AG04450 (cell line): ENCODE measurements around the gene KHK. TPM values are rescaled to one million over a fixed set of nuclear protein-coding genes. Genes with fewer than 3 reads are reported as not detected.

Experiments used
- CTCF ChIA-PET: fragments of 300-600, 350-600 bp; formaldehyde crosslinking; extraction: SDS; loops from one replicate; lab custom pipeline; 2022; ENCODE audit warnings: antibody characterized with exemption, inconsistent platforms; lab: Charles Lee
- POLR2A ChIA-PET: fragments of 350-600 bp; formaldehyde crosslinking; extraction: SDS; loops from one replicate; lab custom pipeline; 2021; ENCODE audit warnings: antibody characterized with exemption, inconsistent platforms; lab: Yijun Ruan, JAX
- DNase-seq: peaks from one replicate; pipeline ENCODE4 v3.0.0-alpha.2; 2011; ENCODE audit warnings: low read depth, low spot score
- H3K27ac ChIP-seq: one replicate; pipeline ENCODE4 v1.5.1; 2012; ENCODE audit warnings: low read depth, low read length, control low read depth
- H3K27me3 ChIP-seq: one replicate; pipeline ENCODE4 v1.6.0; 2012; ENCODE audit warnings: low read length; ENCODE audit not compliant: control insufficient read depth, insufficient read depth
- H3K4me3 ChIP-seq: 2 replicates; pipeline ENCODE4 v1.5.1; 2011; ENCODE audit warnings: mild to moderate bottlenecking, low read depth, low read length, control low read depth
- H3K9me3 ChIP-seq: 2 replicates; pipeline ENCODE4 v1.5.1; 2012; ENCODE audit warnings: low read length; ENCODE audit not compliant: control insufficient read depth, insufficient read depth
- CTCF ChIP-seq: IDR thresholded peaks from 2 replicates; pipeline ENCODE4 v1.5.1; 2011; ENCODE audit warnings: low read depth, low read length, control low read depth, inconsistent platforms
- polyA plus RNA-seq: library from polyadenylated mRNA; depleted of rRNA; stranded (reverse); fragments of >200 nt; gene quantifications from 2 replicates; pipeline ENCODE4 v1.2.3, GENCODE V29; 2011; rRNA removed

Gene KHK
- polyA plus RNA-seq, 1 experiment, result 0.37 TPM

- H3K27me3 ChIP-seq, result peaks cover 29% of the 10 kb centered on the region
- no peak overlapping the region for H3K4me3 ChIP-seq
- peaks cover 6% of the 10 kb centered on the region for H3K9me3 ChIP-seq
- ChIA-PET CTCF (no interaction called here), POLR2A (no interaction called here)
- H3K27ac ChIP-seq, result no peak overlapping the region
- DNase-seq, result no peak
- no peak for TF ChIP-seq CTCF
Measured at GRCh38 chr2:27145682-27146081, 59.1 kb downstream of the KHK start.

DNA sequence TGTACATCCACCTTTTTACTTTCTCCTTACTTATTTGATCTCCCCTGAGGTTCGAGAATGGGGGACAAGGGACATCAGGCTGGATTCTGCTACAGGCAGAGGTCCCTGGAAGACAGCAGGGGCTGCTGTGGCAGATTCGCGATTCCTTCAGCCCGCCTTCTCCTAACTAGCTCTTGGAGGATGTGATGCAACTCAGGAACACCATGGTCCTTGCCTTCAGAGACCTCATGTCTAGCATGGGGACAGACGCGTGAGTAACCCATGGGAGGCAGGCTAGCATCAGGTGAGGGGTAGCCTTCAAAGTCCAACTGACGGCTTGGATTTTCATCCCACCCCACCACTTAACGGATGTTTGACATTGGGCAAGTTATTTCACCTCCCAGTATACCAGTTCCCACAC is 61.4 kb downstream of the KHK start:
- H3K27ac ChIP-seq, result no peak overlapping the region
- DNase-seq, result no peak
- POLR2A ChIA-PET, result interaction anchor here (0.5 kb wide), 1 partner anchor 57 kb away, joined by 3 read pairs; no protein-coding TSS in a partner anchor
- no peaks in the 10 kb centered on the region; the same call in 1 of the 2 replicates for H3K9me3 ChIP-seq
- H3K27me3 ChIP-seq, result peaks cover 24% of the 10 kb centered on the region
- TF ChIP-seq CTCF, result no peak
- H3K4me3 ChIP-seq, result no peak overlapping the region
- CTCF ChIA-PET, result interaction anchor here (1.1 to 1.5 kb wide), 2 partner anchors 14 to 44 kb away, joined by 3 to 5 read pairs; partner anchors contain the start of gene PREB

DNA sequence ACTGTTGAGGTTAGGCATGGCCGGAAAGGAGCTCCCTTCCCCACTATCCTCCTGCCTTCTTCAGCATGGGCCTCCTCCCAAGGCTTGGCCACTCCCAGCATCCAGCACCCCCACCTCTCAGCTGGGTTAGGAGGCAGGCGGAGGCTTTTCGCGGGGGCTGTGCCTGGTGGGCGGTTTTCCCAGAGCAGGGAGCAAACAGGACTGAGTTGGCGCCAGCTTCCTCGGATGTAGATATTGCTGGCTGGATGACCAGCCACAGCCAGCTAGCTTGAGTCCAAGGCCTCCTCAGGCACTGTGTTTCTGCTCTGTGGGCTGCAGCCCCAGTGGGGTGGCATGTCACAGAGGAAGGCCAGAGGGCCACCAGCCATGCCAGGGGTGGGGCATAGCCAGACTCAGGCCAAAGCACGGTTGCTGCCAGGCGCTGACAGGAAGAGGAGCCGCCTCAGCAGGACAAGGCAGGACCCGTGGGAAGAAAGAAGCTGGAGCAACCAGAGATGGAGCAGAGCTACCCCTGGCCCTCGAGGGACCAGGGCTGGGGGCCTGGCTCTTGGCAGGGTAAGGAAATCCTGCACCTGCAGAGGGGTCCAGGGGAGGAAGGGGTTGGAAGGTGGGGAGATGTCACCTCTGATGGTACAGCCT is 62.3 kb downstream of the KHK start, which contains the start of gene TCF23:
Gene TCF23 (plus strand): TSS at position 204 of the 639 bp plus-strand sequence. CDS start 130 bp downstream, at position 334.
- ChIA-PET CTCF (interaction anchor here (0.9 to 1.1 kb wide), 2 partner anchors 43 to 47 kb away, joined by 3 read pairs; no protein-coding TSS in a partner anchor), POLR2A (interaction anchor here (0.5 kb wide), 1 partner anchor 58 kb away, joined by 3 read pairs; no protein-coding TSS in a partner anchor)
- H3K27me3 ChIP-seq, result peaks cover 19% of the 10 kb centered on the region
- no peak for TF ChIP-seq CTCF
- DNase-seq, result no peak
- no peak within 1 kb of the TSS for H3K4me3 ChIP-seq
- no peak within 1 kb of the TSS for H3K27ac ChIP-seq
- no peaks in the 10 kb centered on the region; the same call in 1 of the 2 replicates for H3K9me3 ChIP-seq

DNA sequence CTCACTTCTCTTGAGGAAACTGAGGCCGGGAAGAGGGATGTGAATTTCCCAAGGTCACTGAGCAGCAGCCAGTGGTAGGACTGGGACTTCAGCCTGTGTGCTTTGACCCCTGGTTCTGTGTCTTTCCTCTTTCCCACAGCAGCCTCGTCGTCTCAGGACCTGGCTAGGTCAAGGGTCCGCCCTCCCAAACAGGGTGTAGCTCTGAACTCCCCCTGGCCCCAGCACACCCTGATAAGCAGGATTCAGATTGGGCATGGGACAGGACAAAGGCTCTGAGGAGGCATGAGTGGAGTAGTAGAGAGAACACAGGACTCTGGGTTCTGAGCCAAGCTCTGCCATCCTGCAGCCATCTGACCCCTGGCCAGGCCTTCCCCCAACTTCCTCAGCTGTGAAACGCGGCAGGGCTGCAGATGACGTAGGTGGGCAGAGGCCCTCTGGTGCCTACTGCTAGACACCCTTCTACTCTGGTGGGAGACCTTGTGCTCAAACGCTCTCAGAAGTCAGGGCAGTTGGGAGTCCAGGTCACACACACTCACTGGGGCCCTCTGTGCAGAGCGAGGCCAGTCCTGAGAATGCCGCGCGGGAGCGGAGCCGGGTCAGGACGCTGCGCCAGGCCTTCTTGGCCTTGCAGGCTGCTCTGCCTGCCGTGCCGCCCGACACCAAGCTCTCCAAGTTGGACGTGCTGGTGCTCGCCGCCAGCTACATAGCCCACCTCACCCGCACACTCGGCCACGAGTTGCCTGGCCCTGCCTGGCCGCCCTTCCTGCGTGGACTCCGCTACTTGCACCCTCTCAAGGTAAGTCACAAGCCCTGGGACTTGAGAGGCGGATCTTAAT is 63.2 kb downstream of the KHK start:
- Histone ChIP-seq H3K4me3 (no peak overlapping the region), H3K9me3 (no peaks in the 10 kb centered on the region; the same call in 1 of the 2 replicates), H3K27ac (no peak overlapping the region), H3K27me3 (peaks cover 19% of the 10 kb centered on the region)
- no peak for DNase-seq
- ChIA-PET CTCF (interaction anchor here (0.6 to 1.4 kb wide), 3 partner anchors 16 to 48 kb away, joined by 3 read pairs; no protein-coding TSS in a partner anchor), POLR2A (no interaction called here)
- TF ChIP-seq CTCF, result no peak

Other genes with a start within 250 kb of the KHK start
- gene DPYSL5, start 238.6 kb upstream of the KHK start, polyA plus RNA-seq, result not detected in 2 replicates
- 16.4 and 16.8 TPM in 2 replicates for gene MAPRE3, start 116.1 kb upstream of the KHK start, polyA plus RNA-seq
- gene TMEM214, start 53.8 kb upstream of the KHK start, polyA plus RNA-seq, result 121 and 145 TPM in 2 replicates
- gene AGBL5, start 35.1 kb upstream of the KHK start, polyA plus RNA-seq, result 40.9 and 41.6 TPM in 2 replicates
- gene OST4, start 15.1 kb upstream of the KHK start, polyA plus RNA-seq, result 679 and 783 TPM in 2 replicates
- 68.3 and 96.0 TPM in 2 replicates for gene EMILIN1, start 8.2 kb upstream of the KHK start, polyA plus RNA-seq
- 0.71 and 0.74 TPM in 2 replicates for gene CGREF1, start 32.4 kb downstream of the KHK start, polyA plus RNA-seq
- 0.10 TPM in 1 of 2 replicates, not detected in the other for gene ABHD1, start 37.0 kb downstream of the KHK start, polyA plus RNA-seq
- 44.9 and 57.3 TPM in 2 replicates for gene PREB, start 47.9 kb downstream of the KHK start, polyA plus RNA-seq
- not detected in 2 replicates for gene PRR30, start 52.6 kb downstream of the KHK start, polyA plus RNA-seq
- not detected in 2 replicates for gene TCF23, start 62.2 kb downstream of the KHK start, polyA plus RNA-seq
- 219 and 233 TPM in 2 replicates for gene ATRAID, start 125.3 kb downstream of the KHK start, polyA plus RNA-seq
- gene SLC5A6, start 125.5 kb downstream of the KHK start, polyA plus RNA-seq, result 22.0 and 23.2 TPM in 2 replicates
- gene CAD, start 130.6 kb downstream of the KHK start, polyA plus RNA-seq, result 17.8 and 23.4 TPM in 2 replicates
- 0.04 and 0.07 TPM in 2 replicates for gene SLC30A3, start 176.3 kb downstream of the KHK start, polyA plus RNA-seq
- gene DNAJC5G, start 188.7 kb downstream of the KHK start, polyA plus RNA-seq, result not detected in 2 replicates
- 0.05 TPM in 1 of 2 replicates, not detected in the other for gene TRIM54, start 195.7 kb downstream of the KHK start, polyA plus RNA-seq
- 0.40 TPM in 1 of 2 replicates, not detected in the other for gene UCN, start 221.7 kb downstream of the KHK start, polyA plus RNA-seq
- 183 and 191 TPM in 2 replicates for gene MPV17, start 236.3 kb downstream of the KHK start, polyA plus RNA-seq